HCEC 1CT (cell line): Measurements from ENCODE around the gene ACE.
"Not testable (repeated sequence)": the region's sequence is repeated elsewhere in the genome, so short reads cannot be mapped to it uniquely, and the experiment has no call there.

Source experiments
- DNase-seq: peaks from one replicate; pipeline ENCODE4 v3.0.0-alpha.2; 2017

ACE gene

GRCh38 chr17:63445065-63445464 is 31.8 kb upstream of the ACE start:
- no peak for DNase-seq

- DNase-seq: no peak
These were observed 31.3 kb upstream of the ACE start for GRCh38 chr17:63445571-63445953.

DNA sequence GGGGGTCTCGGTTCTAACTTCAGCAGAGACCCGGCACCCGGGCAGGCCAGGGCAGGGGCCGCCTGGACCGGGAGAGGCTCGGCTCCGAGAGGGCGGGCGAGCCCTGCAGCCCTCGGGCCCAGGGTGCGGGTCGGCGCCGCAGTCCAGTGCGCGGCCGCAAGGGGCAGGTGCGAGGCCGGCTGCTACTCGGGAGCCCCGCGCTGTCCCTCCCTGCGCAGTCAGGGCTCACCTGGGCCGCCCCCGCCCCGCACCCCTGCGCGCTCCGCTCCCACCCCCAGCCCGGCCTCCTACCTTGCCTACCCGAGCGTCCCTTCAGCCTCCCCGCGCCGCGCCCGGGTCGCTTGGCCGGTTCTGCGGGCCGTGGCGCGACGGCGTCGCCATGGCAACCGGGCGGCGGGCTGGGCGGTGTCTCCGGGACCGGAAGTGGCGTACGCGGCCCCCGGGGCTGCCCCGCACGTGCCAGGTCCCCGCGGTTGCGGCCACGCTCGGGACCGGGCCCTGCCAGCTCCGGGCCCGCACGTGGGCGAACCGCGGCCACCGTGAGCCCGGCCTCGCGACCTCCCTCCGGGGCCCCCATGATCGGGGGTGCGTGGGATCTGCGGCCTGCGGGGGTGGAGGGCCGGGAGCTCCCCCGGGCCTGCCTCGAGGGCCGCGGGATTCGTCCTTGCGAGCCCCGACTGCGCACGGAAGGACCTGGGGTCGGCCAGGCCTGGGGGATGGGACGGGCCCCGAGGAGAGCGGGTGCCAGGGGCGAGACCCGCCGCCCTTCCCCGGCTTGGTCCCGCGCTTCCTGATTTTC is 30.7 kb upstream of the ACE start, which contains the start of gene CYB561:
Gene CYB561 (minus strand): TSS at position 353 of the 799 bp plus-strand sequence. CDS start 8,759 bp downstream, outside the sequence.
- peak; percentile 43 for DNase-seq

- DNase-seq: no peak
These were observed 29.9 kb upstream of the ACE start for GRCh38 chr17:63446753-63447470.

GRCh38 chr17:63447471-63448009 is 29.3 kb upstream of the ACE start:
- no peak for DNase-seq

- no peak for DNase-seq
These were observed 28.2 kb upstream of the ACE start for GRCh38 chr17:63448655-63449054.

GRCh38 chr17:63450551-63450950 is 26.3 kb upstream of the ACE start:
- DNase-seq: no peak

- no peak for DNase-seq
These were observed 25.7 kb upstream of the ACE start for GRCh38 chr17:63451150-63451549.

- DNase-seq: no peak
These were observed 24.6 kb upstream of the ACE start for GRCh38 chr17:63452046-63452961.

GRCh38 chr17:63452962-63453551 is 23.8 kb upstream of the ACE start:
- DNase-seq: no peak

DNA sequence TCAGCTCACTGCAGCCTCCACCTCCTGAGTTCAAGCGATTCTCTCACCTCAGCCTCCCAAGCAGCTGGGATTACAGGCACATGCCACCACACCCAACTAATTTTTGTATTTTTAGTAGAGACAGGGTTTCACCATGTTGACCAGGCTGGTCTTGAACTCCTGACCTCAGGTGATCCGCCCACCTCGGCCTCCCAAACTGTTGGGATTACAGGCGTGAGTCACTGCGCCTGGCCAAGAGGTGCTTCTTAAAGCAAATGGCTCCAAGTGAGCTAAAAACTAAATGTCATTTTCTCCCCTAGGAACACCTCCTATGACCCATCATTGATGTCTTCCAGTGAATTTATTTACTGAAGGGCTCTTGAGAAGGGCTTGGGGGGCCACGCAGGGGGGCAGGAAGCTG is 22.5 kb upstream of the ACE start:
- DNase-seq: not testable (repeated sequence)

GRCh38 chr17:63454915-63455314 is 21.9 kb upstream of the ACE start:
- no peak for DNase-seq

DNA sequence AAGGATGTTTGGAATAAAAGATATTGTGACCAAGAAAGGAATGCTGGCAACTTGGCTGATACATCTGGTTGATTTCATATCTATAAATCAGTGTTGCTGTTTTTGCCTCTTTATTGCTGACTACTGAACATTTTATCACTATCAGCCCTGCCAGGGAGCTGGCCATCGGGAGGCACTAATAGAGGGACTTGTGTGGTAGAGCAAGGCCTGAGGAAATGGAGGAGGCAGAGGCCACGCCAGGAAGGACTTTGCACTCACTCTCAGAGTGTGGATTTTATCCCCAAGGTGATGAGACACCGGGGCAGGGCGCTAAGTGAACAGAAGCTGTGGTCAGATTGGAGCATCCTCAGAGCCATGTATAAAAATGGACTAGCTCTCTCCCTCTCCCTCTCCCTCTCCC is 21.4 kb upstream of the ACE start:
- DNase-seq: no peak

DNA sequence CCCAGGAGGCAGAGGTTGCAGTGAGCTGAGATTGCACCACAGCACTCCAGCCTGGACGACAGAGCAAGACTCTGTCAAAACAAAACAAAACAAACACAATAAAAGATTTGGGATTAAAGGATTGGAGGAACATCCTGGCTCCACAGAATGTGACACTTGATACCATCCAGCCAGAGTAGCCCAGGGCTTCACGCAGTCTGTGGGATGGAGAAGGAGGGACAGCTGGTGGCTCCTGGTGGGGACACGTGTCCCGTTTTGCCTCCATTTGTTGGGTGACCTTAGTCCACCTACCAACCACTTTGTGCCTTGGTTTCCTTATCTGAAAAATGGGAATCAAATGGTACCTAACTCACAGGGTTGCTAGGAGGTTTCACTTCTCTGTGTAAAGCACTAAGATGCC is 18.4 kb upstream of the ACE start:
- DNase-seq: no peak

GRCh38 chr17:63460018-63460417 is 16.8 kb upstream of the ACE start:
- DNase-seq: no peak

DNA sequence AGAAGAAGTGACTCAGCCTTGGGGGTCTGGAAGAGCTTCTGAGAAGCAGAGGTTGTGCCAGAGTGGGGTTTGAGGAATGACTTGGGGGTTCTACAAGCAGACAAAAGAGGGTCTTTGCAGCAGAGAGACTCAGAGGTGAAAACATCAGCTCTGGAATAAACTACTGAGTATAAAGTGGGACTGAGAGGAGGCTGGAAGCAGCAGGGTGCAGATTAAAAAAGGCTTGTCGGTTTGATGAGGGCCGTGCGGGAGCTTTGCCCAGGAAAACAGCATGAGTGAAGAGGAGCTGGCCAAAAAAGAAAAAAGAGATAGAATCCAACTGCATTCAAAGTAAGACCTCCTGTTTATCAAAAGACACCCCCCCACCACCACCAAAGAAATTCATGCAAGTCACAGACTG is 13.1 kb upstream of the ACE start:
- DNase-seq: no peak

DNA sequence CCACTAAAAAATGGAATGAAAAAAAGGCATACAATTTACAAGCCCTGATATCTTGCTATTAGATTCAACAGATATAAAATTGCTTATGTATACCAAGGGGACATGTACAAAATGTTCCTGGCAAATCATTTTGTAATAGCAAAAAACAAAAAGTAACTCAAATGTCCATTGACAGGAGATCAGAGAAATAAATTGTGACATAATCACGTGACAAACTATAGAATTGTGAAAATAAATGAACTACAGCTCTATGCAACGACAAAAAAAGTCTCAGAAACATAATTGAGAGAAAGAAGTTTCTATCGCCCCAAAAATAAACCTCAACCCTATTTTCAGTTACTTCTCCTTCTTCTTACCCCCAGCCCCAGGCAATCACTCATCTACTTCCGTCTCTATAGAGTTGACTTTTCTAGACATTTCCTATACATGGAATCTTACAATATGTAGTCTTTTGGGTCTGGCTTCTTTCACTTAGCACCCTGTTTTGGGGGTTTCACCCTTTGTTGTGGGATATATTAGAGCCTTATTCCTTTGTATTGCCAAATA is 12.1 kb upstream of the ACE start:
- no peak for DNase-seq

- not testable (repeated sequence) for DNase-seq
These were observed 8.8 kb upstream of the ACE start for GRCh38 chr17:63468099-63468498.

DNA sequence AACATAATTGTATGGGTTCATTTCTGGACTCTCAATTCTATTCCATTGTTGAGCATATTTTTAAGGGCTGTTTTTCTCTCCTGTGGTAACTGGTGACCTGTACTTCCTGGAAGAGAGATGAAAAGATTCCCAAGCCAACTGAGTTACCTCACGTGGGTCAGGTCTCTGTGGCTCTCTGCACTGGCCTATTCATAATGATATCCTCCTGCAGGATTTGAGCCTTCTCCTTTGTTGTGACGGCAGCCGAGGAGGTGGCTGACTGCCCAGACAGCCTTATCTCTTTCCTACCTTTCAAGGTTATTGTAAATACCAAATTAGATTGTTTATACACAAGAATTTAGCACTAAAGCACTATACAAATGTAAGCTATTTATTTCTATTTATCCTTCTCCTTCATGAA is 2.7 kb upstream of the ACE start:
- no peak for DNase-seq

- no peak for DNase-seq
These were observed 2.0 kb upstream of the ACE start for GRCh38 chr17:63474586-63475460.
